Measurements from ENCODE around the gene NUP37.
"Not testable (repeated sequence)": the region's sequence is repeated elsewhere in the genome, so short reads cannot be mapped to it uniquely, and the experiment has no call there.

The NUP37 gene

DNA sequence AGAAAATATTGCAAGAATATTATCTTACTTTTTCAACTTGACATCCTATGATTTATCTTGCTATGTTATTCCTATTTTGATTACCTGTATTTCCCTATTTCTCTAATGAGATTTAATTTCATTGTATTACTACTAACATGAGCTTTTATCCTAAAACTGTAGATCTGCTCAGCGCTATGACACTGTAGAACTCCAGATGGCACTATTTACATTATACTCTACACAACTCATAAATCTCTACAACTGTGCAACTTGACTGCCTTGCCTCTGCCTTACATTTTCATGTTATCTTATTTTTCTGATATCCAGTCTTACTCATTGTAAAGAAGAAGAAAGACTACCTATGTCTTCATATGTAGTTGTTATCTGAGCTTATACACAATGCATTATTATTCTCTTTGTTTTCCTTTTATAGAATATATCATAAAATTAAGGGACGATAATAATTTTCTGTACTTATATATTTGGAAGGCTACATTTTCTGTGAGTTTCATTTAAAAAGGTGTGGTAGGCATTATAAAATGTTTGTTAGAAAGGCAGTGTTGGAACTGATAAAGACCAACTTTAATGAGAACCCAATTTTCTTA is 24.1 kb downstream of the NUP37 start:
- DNase-seq (ENCODE audit: extremely low read depth in 1 of 2, low read depth in 1 of 2): no peak

DNA sequence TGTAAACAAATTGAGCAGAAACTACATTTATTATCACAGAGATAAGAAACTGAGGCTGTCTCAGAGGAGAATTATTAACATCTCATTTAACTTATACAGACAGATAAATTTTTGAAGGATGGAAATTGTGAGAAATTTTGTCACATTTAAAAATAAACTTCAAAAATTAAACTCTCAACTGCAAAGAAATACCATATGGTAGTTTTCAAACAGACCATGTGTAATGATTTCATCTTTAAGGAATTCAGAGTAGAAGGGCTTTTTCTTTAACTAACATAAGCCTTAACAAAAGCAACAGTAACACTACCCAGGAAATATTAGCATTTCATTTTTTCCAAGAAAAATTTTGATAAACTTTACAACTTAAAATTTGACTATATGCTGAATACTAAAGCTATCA is 26.6 kb downstream of the NUP37 start:
- DNase-seq (ENCODE audit: extremely low read depth in 1 of 2, low read depth in 1 of 2): no peak

DNA sequence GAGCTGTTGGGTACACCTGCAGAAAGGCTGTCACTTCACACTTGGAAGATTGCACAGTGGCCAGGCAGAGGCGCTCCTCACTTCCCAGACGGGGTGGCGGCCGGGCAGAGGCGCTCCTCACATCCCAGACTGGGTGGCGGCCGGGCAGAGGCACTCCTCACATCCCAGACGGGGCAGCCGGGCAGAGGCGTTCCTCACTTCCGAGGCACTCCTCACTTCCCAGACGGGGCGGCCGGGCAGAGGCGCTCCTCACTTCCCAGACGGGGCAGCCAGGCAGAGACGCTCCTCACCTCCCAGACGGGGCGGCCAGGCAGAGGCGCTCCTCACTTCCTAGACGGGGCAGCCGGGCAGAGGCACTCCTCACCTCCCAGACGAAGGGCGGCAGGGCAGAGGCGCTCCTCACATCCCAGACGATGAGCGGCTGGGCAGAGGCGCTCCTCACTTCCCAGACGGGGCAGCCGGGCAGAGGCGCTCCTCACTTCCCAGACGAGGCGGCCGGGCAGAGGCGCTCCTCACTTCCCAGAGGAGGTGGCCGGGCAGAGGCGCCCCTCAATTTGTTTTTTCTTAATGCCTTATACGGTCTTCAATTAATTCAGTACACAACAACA is 30.6 kb downstream of the NUP37 start:
- DNase-seq (ENCODE audit: extremely low read depth in 1 of 2, low read depth in 1 of 2): not testable (repeated sequence)

DNA sequence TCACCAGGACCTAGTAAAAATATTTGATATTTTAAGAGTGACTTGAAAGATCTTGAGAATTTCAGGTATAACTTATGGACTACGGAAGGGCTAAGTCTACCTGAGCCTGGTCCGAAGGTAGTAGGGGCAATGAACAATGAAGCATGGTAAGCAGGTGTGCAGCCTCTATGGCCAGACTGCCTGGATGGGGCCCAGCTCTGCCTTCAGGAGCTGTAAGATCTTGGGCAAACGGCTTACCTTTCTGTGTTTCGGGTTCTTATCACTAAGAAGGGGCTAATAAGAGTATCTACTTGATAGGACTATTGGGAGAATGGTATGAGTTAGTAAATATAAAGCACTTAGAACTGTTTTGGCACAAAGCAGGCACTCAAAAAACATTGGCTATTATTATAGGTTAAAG is 39.1 kb downstream of the NUP37 start:
- DNase-seq (ENCODE audit: extremely low read depth in 1 of 2, low read depth in 1 of 2): no peak

DNA sequence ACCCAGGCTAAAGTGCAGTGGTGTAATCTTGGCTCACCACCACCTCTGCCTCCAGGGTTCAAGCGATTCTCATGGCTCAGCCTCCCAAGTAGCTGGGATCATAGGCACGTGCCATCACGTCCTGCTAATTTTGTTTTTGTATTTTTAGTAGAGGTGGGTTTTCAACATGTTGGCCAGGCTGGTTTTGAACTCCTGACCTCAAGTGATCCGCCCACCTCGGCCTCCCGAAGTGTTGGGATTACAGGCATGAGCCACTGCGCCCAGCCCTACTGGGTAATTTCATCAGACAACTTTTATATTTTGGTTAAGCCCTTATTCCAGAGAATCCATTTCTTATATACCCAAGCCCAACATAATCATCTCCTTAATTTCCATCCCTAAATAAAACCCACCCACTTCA is 47.8 kb downstream of the NUP37 start:
- DNase-seq (ENCODE audit: extremely low read depth in 1 of 2, low read depth in 1 of 2): not testable (repeated sequence)

DNA sequence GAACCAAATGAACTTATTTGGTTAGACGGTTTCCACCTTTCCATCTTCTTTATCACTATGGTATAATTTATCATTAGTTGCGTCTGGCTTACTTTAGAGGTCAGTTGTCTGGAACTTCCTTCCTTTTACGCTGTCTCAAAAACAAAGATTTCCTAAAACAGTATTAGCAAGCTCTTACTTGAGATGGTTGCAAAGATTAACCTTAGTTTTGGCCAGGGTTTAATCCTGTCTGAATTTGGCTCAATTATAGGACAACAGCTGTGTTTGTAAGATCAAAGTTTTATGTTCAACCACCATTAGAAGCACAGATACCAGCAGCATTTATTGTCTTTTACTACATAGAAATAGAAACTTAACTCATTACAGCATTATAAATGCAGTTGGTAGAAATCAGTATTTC is 50.2 kb downstream of the NUP37 start:
- DNase-seq (ENCODE audit: extremely low read depth in 1 of 2, low read depth in 1 of 2): no peak

DNA sequence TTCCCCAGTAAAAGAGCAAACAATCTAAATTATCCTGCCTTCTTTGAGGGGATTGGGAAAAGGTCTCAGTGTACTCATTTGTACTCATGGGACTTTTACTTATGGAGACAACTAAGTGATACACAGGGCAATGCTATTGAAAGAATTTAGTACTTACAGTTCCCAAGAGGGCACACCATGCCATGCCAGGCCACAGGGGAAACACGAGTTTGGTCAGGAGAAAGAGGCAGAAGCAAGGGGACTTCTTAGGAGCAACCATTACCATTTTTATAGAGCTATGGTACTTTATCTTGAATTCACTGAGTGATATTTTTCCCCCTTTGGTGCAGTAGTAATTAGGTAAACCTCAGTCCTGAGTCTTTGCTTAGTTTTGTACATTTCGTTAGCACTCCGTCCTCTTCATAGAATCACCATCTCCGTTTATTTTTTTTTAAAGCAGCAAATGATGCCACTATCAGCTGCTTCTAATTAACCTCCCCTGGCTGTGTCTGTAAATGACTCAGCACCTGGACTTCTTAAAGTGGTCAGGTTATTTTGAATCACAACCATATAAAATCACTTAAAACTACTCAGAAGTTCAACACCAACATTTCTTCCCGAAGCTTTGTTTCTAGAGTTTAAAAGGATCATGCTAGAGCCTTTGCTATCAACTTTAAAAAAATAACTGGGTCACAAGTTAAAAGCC is 52.2 kb downstream of the NUP37 start:
- DNase-seq (ENCODE audit: extremely low read depth in 1 of 2, low read depth in 1 of 2): no peak

DNA sequence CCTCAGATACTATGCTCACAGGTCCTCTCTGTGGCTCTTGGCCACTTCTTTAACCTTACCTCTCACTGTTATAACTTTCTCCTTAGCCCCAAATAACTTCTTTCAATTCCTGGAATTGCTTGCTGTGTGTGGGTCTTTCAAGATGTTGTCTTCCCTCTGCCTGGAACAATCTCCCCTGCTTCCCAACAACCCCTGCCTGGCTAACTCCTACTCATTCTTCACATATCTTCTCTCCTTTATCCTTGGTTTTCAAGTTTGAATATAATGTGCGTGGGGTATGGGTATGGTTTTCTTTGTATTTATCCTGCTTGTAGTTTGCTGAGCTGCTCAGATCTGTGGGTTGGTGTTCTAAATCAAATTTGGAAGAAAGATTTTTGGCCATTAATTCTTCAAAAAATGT is 55.4 kb downstream of the NUP37 start:
- no peak for DNase-seq (ENCODE audit: extremely low read depth in 1 of 2, low read depth in 1 of 2)

DNA sequence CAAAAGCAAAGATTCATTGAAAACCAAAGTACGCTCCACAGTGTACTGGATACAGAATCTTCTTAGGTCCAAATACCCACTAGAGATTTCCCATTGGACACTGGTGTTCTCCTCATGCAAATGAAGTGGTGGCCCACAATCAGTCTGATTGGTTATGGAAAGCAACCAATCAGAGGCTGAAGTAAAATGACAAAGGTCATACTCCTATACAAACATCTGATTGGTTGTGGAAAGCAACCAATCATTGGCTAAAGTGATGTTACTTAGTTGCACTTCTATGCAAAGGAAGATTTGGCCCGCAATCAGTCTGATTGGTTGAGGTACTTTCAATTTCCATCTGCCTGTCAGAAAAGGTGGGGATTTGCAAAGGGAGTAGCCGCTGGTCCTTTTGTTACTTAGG is 56.8 kb downstream of the NUP37 start:
- no peak for DNase-seq (ENCODE audit: extremely low read depth in 1 of 2, low read depth in 1 of 2)

DNA sequence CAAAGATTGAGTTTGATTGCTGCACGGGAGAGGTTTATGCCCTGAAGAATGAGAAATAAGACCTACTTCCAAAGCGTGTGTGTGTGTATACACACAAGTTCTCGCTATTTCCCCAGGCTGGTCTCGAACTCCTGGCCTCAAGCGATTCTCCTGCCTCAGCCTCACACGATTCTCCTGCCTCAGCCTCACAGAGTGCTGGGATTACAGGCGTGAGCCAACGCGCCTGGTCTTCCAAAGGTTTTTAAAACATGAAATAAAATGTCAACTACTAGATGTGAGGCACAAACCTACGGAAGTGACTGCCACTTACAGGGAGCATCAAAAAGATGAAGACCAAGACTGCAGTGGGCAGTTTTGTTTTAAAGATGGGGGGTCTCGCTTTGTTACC is 57.5 kb downstream of the NUP37 start:
- DNase-seq (ENCODE audit: extremely low read depth in 1 of 2, low read depth in 1 of 2): no peak

DNA sequence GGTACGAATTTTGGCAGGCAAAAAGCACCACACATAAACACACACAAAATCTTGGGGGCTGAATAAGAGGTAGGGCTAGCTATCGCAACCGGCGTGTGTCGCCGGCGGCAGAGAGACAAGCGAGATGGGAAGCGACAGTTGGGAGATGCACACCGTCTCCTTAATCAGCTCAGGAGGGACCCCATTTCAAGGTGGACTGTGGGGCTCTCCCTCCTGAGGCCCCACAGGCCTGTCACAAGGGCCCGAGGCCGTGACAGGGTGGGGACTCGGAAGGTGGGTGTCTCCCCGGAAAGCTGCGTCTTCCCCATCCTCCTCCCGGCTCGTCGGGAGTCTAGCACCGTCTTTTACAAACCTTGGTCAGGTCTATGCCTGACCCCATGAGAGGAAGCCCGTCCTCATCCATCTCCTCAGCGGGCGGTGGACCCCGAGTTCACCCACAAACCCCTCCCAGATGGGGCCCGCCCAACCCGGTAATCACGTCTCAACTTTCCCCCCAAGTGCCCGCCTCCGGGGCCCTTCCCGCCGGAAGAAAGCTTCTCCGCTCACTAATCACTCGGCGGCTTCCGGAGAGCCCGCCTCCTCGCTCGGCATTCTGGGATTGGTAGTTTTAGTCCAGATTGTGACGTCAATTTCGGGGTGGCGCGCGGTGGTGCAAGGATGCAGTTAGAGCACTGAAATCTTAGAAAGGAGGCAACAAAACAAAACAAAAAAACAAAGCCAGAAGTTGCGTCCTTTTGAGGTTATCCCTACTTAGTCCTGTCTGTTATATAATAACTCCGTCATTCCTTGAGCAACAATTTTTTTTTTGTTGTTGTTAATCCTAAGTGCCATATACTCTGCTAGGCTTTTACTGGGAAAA is 58.1 kb downstream of the NUP37 start, which contains the start of gene WASHC3:
WASHC3 (minus strand) TSS at position 432 of the 859 bp plus-strand sequence; CDS start at position 403, 29 bp downstream.
- peak; percentile 91 for DNase-seq (ENCODE audit: extremely low read depth in 1 of 2, low read depth in 1 of 2)

DNA sequence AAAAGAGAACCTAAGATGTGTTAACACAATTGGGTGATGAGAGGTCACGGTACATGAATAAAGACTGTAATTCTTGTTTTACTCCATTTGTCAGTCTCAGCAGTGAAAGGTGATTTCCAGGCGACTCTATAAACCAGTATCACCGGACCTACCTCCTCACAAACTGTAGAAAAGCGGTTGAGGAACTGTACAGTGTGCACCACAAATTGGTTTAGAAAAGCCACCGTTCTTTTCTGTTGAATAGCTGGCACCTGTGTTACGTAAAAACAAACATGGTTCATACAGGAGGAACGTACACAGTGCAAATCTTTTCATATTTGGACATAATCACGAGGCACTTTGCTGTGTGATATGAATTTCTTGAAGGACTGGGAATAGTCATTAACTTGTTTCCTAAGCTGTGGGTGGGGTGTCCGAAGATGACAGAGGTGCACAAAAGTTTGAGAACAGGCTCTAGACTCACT is 58.8 kb downstream of the NUP37 start:
- no peak for DNase-seq (ENCODE audit: extremely low read depth in 1 of 2, low read depth in 1 of 2)

DNA sequence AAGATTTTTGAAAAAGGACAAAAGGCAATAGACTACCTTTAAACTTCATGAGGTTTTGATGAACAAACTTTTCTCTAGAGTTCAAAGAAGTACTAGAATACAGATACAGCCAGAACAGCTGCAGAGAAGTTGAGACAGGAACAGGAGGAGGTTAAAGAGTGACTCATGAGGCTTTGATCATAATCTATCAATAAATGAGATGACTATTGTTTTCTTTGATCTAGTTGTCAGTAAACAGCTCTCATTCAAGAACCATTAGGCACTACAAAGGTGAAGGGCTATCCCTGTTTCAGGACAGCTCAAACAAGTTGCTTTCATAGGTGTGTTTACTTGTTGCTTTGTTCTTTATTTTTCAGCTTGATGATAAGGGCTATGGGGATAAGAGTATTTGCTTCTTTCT is 60.6 kb downstream of the NUP37 start:
- DNase-seq (ENCODE audit: extremely low read depth in 1 of 2, low read depth in 1 of 2): no peak

DNA sequence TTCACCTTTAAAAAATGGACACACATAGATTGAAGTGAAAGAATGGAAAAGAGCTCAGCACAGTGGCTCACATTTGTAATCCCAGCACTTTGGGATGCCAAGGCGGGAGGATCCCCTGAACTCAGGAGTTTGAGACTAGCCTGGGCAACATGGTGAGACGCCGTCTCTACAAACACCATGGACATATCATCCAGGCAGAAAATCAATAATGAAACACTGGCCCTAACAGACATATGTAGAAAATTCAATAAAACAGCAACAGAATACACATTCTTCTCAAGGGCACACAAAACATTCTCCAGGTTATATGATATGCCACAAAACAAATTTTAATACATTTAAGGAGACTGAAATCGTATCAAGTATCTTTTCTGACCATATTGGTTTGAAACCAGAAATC is 65.6 kb downstream of the NUP37 start:
- no peak for DNase-seq (ENCODE audit: extremely low read depth in 1 of 2, low read depth in 1 of 2)

DNA sequence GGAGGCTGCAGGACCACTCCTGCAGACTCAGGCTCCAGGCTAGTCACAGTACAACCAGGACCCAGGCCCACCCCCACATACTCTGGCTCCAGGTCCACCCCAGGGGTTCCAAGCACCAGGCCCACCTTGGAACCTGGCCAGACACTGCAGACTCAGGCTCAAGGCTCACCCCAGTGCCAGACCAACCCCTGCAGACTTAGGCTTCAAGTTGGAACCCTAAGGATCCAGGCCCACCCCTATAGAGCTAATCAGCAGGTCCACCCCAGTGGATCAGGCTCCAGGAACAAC is 66.9 kb downstream of the NUP37 start:
- DNase-seq (ENCODE audit: extremely low read depth in 1 of 2, low read depth in 1 of 2): no peak

DNA sequence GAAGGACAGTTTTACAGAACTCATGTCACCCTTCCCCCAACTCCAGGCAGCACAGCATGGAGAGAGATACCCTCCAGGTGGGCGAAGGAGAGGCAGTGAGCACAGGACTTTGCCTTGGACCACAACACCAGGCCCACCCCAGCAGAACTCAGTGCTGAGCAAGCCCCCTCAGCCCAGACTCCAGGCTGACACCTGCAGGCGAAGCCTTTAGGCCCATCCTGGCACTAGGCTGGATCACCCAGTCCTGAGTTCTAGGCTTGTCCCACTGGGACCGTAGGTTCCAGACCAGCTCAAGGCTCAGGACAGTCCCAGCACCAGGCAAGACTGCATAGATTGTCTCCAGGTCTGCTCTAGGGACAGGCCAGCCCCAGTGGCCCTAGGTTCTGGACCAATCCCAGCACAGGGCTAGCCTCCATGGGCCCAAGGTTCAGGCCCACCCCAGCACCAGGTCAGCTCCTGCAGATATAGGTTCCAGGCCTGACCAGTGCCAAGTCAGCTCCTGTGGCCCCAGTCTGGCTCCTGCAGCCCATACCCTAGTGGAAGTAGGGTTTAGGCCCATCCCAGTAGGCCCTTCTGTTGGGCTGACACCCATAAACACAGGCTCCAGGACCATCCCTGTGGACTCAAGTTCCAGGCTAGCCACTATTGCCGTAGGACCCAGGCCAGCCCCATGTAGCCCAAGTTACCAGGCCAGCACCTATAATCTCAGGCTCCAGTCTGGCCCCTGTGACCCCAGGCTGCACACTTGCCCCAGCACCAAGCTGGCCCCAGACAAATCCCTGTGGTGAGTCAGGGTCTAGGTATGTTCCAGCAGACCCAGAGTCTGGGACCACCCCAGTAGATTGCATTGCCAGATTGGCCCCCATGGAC is 67.5 kb downstream of the NUP37 start:
- DNase-seq (ENCODE audit: extremely low read depth in 1 of 2, low read depth in 1 of 2): no peak

DNA sequence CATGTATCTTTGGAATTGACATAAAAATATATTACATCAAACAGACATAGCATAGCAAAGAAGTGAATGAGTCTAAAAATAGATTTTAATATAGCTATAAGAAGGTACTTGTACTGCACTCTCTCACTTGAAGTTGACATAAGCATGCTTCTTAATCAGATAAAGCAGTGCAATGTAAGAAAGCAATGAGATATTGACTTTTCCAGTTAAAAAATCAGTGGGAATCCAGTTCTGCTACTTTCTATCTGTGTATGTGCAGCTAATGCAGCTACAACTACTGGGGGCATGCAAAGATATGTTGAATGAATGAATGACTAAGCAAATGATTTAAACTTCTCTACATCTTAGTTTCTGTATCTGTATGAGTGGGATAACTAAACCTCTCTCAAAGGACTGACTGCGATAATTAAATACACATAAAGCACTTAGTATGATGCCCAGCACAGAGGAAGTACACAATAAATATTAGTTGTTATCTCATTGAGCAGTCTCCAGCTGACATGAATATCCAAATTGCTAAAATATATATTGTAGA is 68.4 kb downstream of the NUP37 start:
- DNase-seq (ENCODE audit: extremely low read depth in 1 of 2, low read depth in 1 of 2): no peak

DNA sequence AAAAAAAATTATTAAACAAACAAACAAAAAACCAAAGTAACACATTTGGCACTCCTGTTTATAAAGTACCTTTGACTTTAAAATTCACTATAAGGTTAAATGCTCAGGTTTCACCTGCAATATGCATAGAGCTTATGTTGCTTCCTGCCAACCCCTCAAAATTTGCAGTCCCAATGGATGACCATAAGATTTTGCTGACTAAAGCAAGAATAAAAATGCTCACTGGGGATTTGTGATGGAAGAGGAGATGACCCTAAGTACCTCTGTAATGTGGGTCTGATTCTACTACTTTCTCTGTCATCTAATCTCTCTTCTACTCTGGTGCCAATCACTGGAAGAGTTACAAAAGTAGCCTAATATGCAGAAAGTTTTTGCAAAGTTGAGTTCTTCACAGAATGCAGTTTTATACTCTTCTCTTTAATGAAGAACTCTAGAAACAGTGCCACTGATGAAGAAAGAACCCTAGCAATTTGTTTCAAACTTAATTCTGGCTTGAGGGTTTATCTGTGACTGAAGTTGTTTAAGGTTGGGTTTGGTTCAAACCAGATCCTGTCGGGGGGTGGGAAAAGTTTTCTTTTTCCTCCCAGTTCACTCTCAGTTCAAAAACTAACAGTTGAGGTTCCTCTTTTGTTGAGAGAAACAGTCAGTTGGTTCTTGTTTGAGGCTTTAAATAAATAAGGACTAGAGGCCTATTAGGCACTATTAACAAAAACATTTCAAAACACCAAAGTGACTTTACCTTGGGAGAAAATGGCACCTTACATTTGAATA is 69.1 kb downstream of the NUP37 start:
- no peak for DNase-seq (ENCODE audit: extremely low read depth in 1 of 2, low read depth in 1 of 2)

DNA sequence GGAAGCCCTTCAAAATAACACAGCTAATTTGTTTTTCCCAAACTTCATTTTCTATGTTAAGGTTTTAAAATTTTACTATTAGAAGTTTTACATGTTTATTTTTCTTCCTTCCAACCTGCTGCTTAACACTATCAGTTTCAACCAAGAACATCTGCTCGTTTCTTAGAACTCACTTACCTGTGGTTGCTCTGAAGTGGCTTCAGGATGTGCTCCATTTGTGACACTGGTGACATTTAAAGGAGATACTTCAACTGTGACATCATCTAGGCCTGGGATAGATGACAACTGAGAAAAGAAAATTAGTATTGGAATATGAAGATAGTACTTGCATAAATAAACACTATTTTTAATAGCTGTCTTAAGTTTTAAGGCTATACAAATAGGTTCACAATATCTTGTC is 76.0 kb downstream of the NUP37 start:
- no peak for DNase-seq (ENCODE audit: extremely low read depth in 1 of 2, low read depth in 1 of 2)

All from activated CD8-positive, alpha-beta memory T cell treated with anti-CD3 and anti-CD28 coated beads for 1 hour (primary cell).